Trophoblast cell (in vitro differentiated cells and primary cell): ENCODE data around the gene LAYN.
A peak's percentile ranks its signal among the peaks of the same experiment; 100 is the strongest.

Source experiments
- DNase-seq, 2 donors: peaks; one replicate each; pipeline ENCODE4 v3.0.0-alpha.2; 2016
- H2AFZ ChIP-seq: 2 replicates; pipeline ENCODE4 v1.6.1; 2013; ENCODE audit warnings: low read length, moderate library complexity, mild to moderate bottlenecking; ENCODE audit not compliant: insufficient read depth, poor library complexity
- H2AK5ac ChIP-seq: 2 replicates; pipeline ENCODE4 v1.6.1; 2013; ENCODE audit warnings: mild to moderate bottlenecking, low read length
- H2BK120ac ChIP-seq: 2 replicates; pipeline ENCODE4 v1.6.1; 2013; ENCODE audit warnings: low read length, mild to moderate bottlenecking, moderate library complexity; ENCODE audit not compliant: insufficient read depth, poor library complexity
- H2BK12ac ChIP-seq: 2 replicates; pipeline ENCODE4 v1.6.1; 2013; ENCODE audit warnings: mild to moderate bottlenecking, low read length, moderate library complexity
- H2BK5ac ChIP-seq: 2 replicates; pipeline ENCODE4 v1.6.1; 2013; ENCODE audit warnings: low read length, low read depth, moderate library complexity, mild to moderate bottlenecking; ENCODE audit not compliant: poor library complexity
- H3K14ac ChIP-seq: 2 replicates; pipeline ENCODE4 v1.6.1; 2013; ENCODE audit warnings: mild to moderate bottlenecking, low read length
- H3K18ac ChIP-seq: 2 replicates; pipeline ENCODE4 v1.6.1; 2013; ENCODE audit warnings: mild to moderate bottlenecking, low read length
- H3K23ac ChIP-seq: 2 replicates; pipeline ENCODE4 v1.6.1; 2013; ENCODE audit warnings: low read length
- H3K27ac ChIP-seq: 2 replicates; pipeline ENCODE4 v1.5.1; 2013; ENCODE audit warnings: low read depth, mild to moderate bottlenecking, inconsistent platforms, low read length, moderate library complexity
- H3K27me3 ChIP-seq: 2 replicates; pipeline ENCODE4 v1.6.1; 2013; ENCODE audit warnings: inconsistent platforms, mild to moderate bottlenecking, low read length, moderate library complexity; ENCODE audit not compliant: insufficient read depth
- H3K36me3 ChIP-seq, 2 experiments: 1 replicate in 1 of 2; 2 replicates in 1 of 2; pipeline ENCODE4 v1.6.1; 2013; ENCODE audit warnings: low read length in 2 of 2, mild to moderate bottlenecking in 2 of 2, moderate library complexity in 1 of 2; ENCODE audit not compliant: insufficient read depth in 2 of 2, control insufficient read depth in 1 of 2
- H3K4ac ChIP-seq: 2 replicates; pipeline ENCODE4 v1.6.1; 2013; ENCODE audit warnings: low read depth, mild to moderate bottlenecking, low read length, moderate library complexity
- H3K4me1 ChIP-seq, 2 experiments: 1 replicate in 1 of 2; 2 replicates in 1 of 2; pipeline ENCODE4 v1.6.1; 2013; ENCODE audit warnings: low read length in 2 of 2, mild to moderate bottlenecking in 2 of 2, moderate library complexity in 1 of 2; ENCODE audit not compliant: insufficient read depth in 2 of 2, control insufficient read depth in 1 of 2
- H3K4me2 ChIP-seq: 2 replicates; pipeline ENCODE4 v1.6.1; 2013; ENCODE audit warnings: inconsistent platforms, mild to moderate bottlenecking, low read length, moderate library complexity
- H3K4me3 ChIP-seq: 2 replicates; pipeline ENCODE4 v1.5.1; 2013; ENCODE audit warnings: mild to moderate bottlenecking, low read depth, low read length, inconsistent platforms
- H3K79me1 ChIP-seq: one replicate; pipeline ENCODE4 v1.6.1; 2013; ENCODE audit warnings: low read length
- H3K79me2 ChIP-seq: 2 replicates; pipeline ENCODE4 v1.6.1; 2013; ENCODE audit warnings: low read length, mild to moderate bottlenecking; ENCODE audit not compliant: control insufficient read depth, insufficient read depth, poor library complexity
- H3K9ac ChIP-seq: 2 replicates; pipeline ENCODE4 v1.6.1; 2013; ENCODE audit warnings: mild to moderate bottlenecking, low read length
- H3K9me3 ChIP-seq: 2 replicates; pipeline ENCODE4 v1.6.1; 2013; ENCODE audit warnings: low read depth, mild to moderate bottlenecking, control low read depth, inconsistent platforms, low read length; ENCODE audit not compliant: insufficient read depth
- H4K12ac ChIP-seq: 2 replicates; pipeline ENCODE4 v1.6.1; 2013; ENCODE audit warnings: low read depth, mild to moderate bottlenecking, low read length, moderate library complexity
- H4K8ac ChIP-seq: 2 replicates; pipeline ENCODE4 v1.6.1; 2013; ENCODE audit warnings: low read depth, mild to moderate bottlenecking, low read length, moderate library complexity
- H4K91ac ChIP-seq: one replicate; pipeline ENCODE4 v1.6.1; 2013; ENCODE audit warnings: low read depth, mild to moderate bottlenecking, low read length, moderate library complexity
- WGBS: extraction: QIAGEN DNeasy Blood & Tissue Kit; methylation state at CpG from one replicate; pipeline ENCODE4 v1.1.7; 2013; ENCODE audit warnings: missing lambda C conversion rate; ENCODE audit not compliant: insufficient read length, insufficient coverage; ENCODE audit errors: extremely low coverage; 5-methylcytosine and 5-hydroxymethylcytosine counted together

Gene LAYN

DNA sequence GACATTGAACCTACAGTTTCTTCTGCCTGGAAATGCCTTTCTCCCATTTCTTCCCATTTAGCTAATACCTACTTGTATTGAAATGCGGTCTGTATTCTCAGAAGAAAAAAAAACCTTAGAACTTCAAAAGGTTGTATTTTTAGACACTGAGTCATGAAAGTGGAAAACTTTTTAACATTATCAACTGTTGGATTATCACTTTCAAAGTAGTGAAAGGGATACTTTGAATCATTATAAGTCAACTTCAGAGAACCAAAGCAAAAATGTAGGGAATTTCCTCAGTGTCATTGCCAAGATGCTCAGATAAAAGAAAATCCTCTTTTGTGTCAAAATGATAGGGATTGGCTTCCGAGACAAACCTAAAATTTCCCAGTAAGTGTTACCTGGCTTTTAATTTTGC, 19.4 kb upstream of the LAYN start:
- Histone ChIP-seq H4K8ac (no peak overlapping the region), H3K27ac (peak overlapping the region; percentile 51), H2BK120ac (no peak overlapping the region), H3K79me1 (peaks cover 4% of the 10 kb centered on the region), H3K4ac (no peak overlapping the region), H4K91ac (no peak overlapping the region), H2BK5ac (no peak overlapping the region), H3K4me1 (peaks cover 3% of the 10 kb centered on the region in 2 experiments), H2AK5ac (no peak overlapping the region), H3K9ac (no peak overlapping the region), H3K4me2 (no peak overlapping the region), H2AFZ (no peak overlapping the region), H3K23ac (no peak overlapping the region), H3K14ac (no peak overlapping the region), H3K27me3 (no peaks in the 10 kb centered on the region), H3K9me3 (no peaks in the 10 kb centered on the region), H3K18ac (no peak overlapping the region), H3K4me3 (no peak overlapping the region), H4K12ac (no peak overlapping the region), H3K79me2 (peaks cover 2% of the 10 kb centered on the region), H2BK12ac (no peak overlapping the region), H3K36me3 (no peaks in the 10 kb centered on the region)
- WGBS, result no CpG with 5 or more reads among the region's 2 CpGs
- peak in 1 of 2 donors; percentile 25 for DNase-seq

DNA sequence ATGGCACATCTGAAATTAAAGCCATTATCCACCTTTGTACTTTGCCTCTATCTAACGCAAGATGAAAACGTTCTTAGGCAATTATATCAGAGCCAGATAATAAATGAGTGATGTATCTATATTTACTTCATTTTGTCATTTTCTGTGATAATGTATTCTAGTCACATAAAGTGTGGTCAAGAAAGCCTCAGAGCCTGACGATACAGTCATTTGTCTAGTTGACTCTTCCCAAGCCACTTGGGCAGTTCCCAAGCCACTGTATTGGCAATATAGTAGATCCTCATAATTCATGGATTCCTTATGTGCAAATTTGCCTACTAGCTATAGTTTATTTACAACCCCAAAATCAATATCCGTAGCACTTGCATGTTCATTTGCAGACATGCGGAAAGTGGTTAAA, 18.1 kb upstream of the LAYN start:
- Histone ChIP-seq H2BK12ac (no peak overlapping the region), H3K36me3 (no peaks in the 10 kb centered on the region), H3K4me3 (no peak overlapping the region), H3K18ac (no peak overlapping the region), H3K14ac (no peak overlapping the region), H3K79me1 (peaks cover 4% of the 10 kb centered on the region), H3K9me3 (no peaks in the 10 kb centered on the region), H4K91ac (no peak overlapping the region), H3K4ac (no peak overlapping the region), H2BK5ac (no peak overlapping the region), H4K12ac (no peak overlapping the region), H3K4me1 (peaks cover 4 to 9% of the 10 kb centered on the region in 2 experiments), H3K4me2 (no peak overlapping the region), H3K79me2 (peaks cover 2% of the 10 kb centered on the region), H2AFZ (no peak overlapping the region), H3K27ac (no peak overlapping the region), H2BK120ac (no peak overlapping the region), H2AK5ac (no peak overlapping the region), H3K9ac (no peak overlapping the region), H4K8ac (no peak overlapping the region), H3K23ac (no peak overlapping the region), H3K27me3 (no peaks in the 10 kb centered on the region)
- no CpG with 5 or more reads among the region's 5 CpGs for WGBS
- no peak for DNase-seq

DNA sequence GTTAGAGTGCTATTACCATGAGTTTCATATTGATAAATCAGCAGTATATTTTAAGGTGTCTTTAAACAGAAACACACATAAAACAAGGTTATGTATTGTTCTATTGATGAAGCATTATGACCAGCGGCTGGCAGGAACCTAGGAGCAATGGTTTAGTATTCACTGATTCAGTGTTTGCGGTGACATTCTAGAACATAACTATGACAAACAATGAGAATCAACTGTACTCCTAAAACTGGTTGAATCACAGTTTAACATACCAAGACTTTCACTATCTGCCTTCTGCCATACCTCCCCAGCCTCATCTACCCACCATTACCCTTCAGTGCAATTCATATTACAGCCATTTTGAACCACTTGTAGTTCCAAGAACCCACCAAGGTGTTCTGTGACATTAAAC, 17.2 kb upstream of the LAYN start:
- Histone ChIP-seq H2BK12ac (no peak overlapping the region), H4K8ac (no peak overlapping the region), H3K23ac (no peak overlapping the region), H3K18ac (no peak overlapping the region), H3K79me1 (peaks cover 5% of the 10 kb centered on the region), H3K9ac (no peak overlapping the region), H3K27ac (no peak overlapping the region), H3K79me2 (peaks cover 2% of the 10 kb centered on the region), H3K9me3 (no peaks in the 10 kb centered on the region), H3K4me1 (peaks cover 4 to 9% of the 10 kb centered on the region in 2 experiments), H3K36me3 (no peaks in the 10 kb centered on the region), H2BK5ac (no peak overlapping the region), H2AFZ (no peak overlapping the region), H3K4ac (no peak overlapping the region), H3K27me3 (no peaks in the 10 kb centered on the region), H3K4me3 (no peak overlapping the region), H3K14ac (no peak overlapping the region), H4K12ac (no peak overlapping the region), H2BK120ac (no peak overlapping the region), H2AK5ac (no peak overlapping the region), H4K91ac (no peak overlapping the region), H3K4me2 (no peak overlapping the region)
- no peak for DNase-seq
- WGBS, result no CpG with 5 or more reads among the region's 2 CpGs

DNA sequence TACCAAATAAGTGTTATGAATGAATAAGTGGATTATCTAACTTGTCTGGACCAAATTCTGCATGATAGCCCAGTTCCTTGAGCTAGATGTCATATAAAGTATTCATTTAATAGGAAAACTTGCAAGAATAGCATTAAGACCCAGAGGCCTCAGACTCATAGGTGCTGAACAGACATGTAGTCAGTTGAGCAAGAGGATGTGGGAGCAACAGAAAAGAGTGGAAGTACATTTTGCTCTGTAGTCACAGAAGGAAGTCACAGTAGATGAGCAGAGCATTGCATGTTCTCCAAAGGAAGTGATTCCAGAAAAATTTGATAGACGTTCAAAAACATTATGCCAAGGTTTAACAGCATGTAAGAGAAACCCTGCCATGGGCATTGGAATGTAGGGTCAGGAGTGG, 16.5 kb upstream of the LAYN start:
- Histone ChIP-seq H3K18ac (no peak overlapping the region), H3K79me1 (peaks cover 5% of the 10 kb centered on the region), H2AK5ac (no peak overlapping the region), H4K12ac (no peak overlapping the region), H3K4me2 (no peak overlapping the region), H4K91ac (no peak overlapping the region), H3K27me3 (no peaks in the 10 kb centered on the region), H2AFZ (no peak overlapping the region), H3K4me1 (peaks cover 4 to 9% of the 10 kb centered on the region in 2 experiments), H3K9ac (no peak overlapping the region), H4K8ac (no peak overlapping the region), H3K9me3 (no peaks in the 10 kb centered on the region), H3K4me3 (no peak overlapping the region), H3K14ac (no peak overlapping the region), H3K4ac (no peak overlapping the region), H2BK12ac (no peak overlapping the region), H3K27ac (no peak overlapping the region), H3K36me3 (no peaks in the 10 kb centered on the region), H3K23ac (no peak overlapping the region), H2BK5ac (no peak overlapping the region), H3K79me2 (peaks cover 2% of the 10 kb centered on the region), H2BK120ac (no peak overlapping the region)
- DNase-seq, result no peak
- no CpG with 5 or more reads among the region's 1 CpG for WGBS
